ENCODE data around the gene GALNT2.

GRCh38 chr1:230277201-230278025 is 210.4 kb downstream of the GALNT2 start:
- TF ChIP-seq EZH2 (IDR thresholded peaks at IDR 0.05; ENCODE audit: borderline replicate concordance, low read depth, low read length, severe bottlenecking) (no peak), CTCF (IDR thresholded peaks at IDR 0.05; ENCODE audit: borderline replicate concordance, extremely low read depth, low read length, poor library complexity, severe bottlenecking) (no peak)

All from DND-41 (cell line).